ENCODE results near the gene KCNIP3.
A peak's percentile ranks its signal among the peaks of the same experiment; 100 is the strongest.

The KCNIP3 gene

DNA sequence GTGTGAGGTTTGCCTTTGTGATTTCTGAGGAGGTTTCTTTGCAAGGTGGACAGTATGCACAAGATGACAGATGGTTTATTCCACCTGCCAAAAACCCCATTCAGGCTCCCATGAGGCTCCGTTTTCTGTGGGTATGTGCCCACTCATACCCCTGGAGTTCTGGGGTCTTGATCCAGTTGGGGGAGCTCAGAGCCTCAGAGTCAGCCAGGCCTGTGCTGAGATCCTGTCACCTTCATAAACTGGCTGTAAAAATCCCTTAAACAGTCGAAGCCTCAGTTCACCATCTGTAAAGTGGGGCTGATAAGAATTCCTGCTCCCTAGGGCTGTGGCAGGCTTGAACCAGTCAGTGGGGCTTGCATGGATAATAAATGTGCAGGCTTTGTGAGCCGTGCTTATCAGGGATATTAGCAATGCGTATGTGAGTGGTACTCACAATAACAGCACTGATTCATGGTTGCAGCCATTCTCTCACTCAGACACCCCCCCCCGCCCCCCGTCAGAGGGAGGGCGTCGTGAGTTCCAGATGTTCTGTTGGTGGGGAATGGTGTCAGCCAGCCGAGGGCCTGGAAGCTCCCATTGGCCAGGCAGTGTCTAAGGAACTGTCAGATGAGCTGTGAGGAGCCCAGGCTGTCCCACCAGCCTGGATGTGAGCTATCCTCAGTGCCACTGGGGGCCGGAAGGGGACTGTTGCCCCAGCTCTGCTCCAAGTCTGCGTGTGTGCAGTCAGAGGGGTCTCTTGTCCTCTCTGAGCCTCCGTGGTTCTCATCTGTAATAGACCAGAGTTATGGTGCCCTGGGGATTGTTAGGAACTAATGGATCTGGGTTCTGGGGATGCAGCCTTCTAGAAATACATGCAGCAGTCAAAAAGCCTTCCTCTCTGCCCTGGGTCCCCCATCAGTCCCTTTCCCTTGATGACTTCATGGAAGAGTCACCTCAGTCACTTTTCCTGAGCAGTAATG lies 51.7 kb downstream of the KCNIP3 start:
- TF ChIP-seq ZNF140 (tag by site-specific recombination; IDR thresholded peaks at IDR 0.05) (no peak), ZNF341 (tag by site-specific recombination; IDR thresholded peaks at IDR 0.05; ENCODE audit: low read depth) (peak; percentile 88)
- POLR2A ChIA-PET: interaction anchor here (1.4 kb wide), 1 partner anchor 52 kb away, joined by 3 read pairs; no protein-coding TSS in a partner anchor
- Histone ChIP-seq H3K4me3 (ENCODE audit: low read depth, low read length) (no peak overlapping the region), H3K36me3 (ENCODE audit: control insufficient read depth in 2 of 2, insufficient read depth in 1 of 2, low read length in 2 of 2) (no peaks in the 10 kb centered on the region), H3K9me3 (ENCODE audit: control insufficient read depth, insufficient read depth, low read depth, low read length) (no peaks in the 10 kb centered on the region), H3K4me1 (ENCODE audit: control insufficient read depth, insufficient read depth, low read length) (no peaks in the 10 kb centered on the region; the same call in 1 of the 2 replicates), H3K27ac (ENCODE audit: extremely low read depth, low read depth, low read length) (no peak overlapping the region)
- CTCF ChIA-PET: interaction anchor here (0.6 to 1.8 kb wide), 3 partner anchors 33 to 40 kb away, joined by 3 to 17 read pairs (median 8); no protein-coding TSS in a partner anchor

DNA sequence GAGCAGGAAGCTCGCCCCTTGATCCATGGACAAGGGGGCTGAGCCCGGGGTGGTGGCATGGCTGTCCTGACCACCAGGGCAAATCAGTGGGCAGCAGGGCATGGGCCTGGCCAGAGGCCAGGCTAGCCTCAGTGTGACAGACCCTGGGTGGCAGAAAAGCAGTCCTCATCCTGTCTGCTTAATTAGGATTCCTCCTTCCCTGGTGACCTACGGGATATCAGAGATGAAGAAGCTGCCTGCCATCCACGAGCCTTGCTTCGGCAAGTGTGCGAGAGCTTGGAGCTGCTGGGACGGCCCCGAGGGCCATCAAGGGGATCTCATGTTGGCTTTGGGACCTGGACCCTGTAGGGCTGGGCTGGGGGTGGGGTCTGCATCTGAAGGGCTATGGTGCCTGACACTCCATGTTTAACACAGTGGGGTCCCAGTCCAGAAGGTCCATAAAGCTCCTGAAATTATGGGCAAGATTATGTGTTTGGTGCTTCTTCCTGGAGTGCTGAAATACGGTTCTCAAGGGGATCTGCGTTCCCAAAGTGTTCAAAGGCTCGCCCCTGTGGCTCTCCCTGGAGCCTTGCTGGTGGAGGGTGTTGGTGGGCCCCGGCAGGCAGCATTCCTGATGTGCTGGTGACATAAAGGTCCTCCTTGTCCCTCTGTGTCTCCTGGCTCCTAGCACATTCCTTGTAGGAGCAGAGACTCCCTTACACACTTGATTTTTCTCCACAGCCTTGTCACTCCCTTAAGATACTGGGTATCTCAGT lies 52.6 kb downstream of the KCNIP3 start:
- CTCF ChIA-PET: interaction anchor here (0.6 to 1.7 kb wide), 3 partner anchors 34 to 39 kb away, joined by 3 to 17 read pairs (median 3); no protein-coding TSS in a partner anchor
- POLR2A ChIA-PET: interaction anchor here (1.4 kb wide), 1 partner anchor 52 kb away, joined by 3 read pairs; no protein-coding TSS in a partner anchor
- Histone ChIP-seq H3K4me1 (ENCODE audit: control insufficient read depth, insufficient read depth, low read length) (no peaks in the 10 kb centered on the region; the same call in 1 of the 2 replicates), H3K36me3 (ENCODE audit: control insufficient read depth in 2 of 2, insufficient read depth in 1 of 2, low read length in 2 of 2) (no peaks in the 10 kb centered on the region), H3K27ac (ENCODE audit: extremely low read depth, low read depth, low read length) (no peak overlapping the region), H3K4me3 (ENCODE audit: low read depth, low read length) (no peak overlapping the region), H3K9me3 (ENCODE audit: control insufficient read depth, insufficient read depth, low read depth, low read length) (no peaks in the 10 kb centered on the region)
- no peak for TF ChIP-seq ZNF394 (tag by site-specific recombination; IDR thresholded peaks at IDR 0.05; ENCODE audit: borderline replicate concordance)
- TF ChIP-seq, protein P1, sequence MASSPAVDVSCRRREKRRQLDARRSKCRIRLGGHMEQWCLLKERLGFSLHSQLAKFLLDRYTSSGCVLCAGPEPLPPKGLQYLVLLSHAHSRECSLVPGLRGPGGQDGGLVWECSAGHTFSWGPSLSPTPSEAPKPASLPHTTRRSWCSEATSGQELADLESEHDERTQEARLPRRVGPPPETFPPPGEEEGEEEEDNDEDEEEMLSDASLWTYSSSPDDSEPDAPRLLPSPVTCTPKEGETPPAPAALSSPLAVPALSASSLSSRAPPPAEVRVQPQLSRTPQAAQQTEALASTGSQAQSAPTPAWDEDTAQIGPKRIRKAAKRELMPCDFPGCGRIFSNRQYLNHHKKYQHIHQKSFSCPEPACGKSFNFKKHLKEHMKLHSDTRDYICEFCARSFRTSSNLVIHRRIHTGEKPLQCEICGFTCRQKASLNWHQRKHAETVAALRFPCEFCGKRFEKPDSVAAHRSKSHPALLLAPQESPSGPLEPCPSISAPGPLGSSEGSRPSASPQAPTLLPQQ (tag by site-specific recombination; IDR thresholded peaks at IDR 0.05): 0 out of 2 replicates have a peak, but pooled peaks have one; percentile 29
- TF ChIP-seq ZIC2 (tag by site-specific recombination; IDR thresholded peaks at IDR 0.05): peak; percentile 6; the same call in 1 of the 2 replicates

DNA sequence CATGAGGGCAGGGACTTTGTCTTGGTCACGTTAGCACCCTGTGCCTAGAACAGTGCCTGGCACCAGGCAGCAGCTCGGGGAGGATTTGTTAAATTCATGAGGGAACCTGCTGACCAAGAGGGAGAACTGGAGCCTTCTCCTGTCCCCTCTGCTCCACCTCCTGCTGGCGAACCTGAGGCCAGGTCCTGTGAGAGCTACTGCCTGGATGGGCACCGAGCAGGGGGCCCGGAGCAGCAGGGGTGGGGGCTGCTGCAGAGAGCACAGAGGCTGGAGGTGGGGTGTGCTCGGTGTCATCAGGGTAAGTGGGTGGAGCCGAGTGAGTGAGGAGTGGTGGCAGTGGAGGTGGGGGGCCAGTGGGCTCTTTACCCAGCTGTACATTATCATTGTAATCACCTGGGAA lies 53.2 kb downstream of the KCNIP3 start:
- POLR2A ChIA-PET: interaction anchor here (1.4 kb wide), 1 partner anchor 51 kb away, joined by 3 read pairs; no protein-coding TSS in a partner anchor
- Histone ChIP-seq H3K4me3 (ENCODE audit: low read depth, low read length) (no peak overlapping the region), H3K4me1 (ENCODE audit: control insufficient read depth, insufficient read depth, low read length) (no peaks in the 10 kb centered on the region; the same call in 1 of the 2 replicates), H3K36me3 (ENCODE audit: control insufficient read depth in 2 of 2, insufficient read depth in 1 of 2, low read length in 2 of 2) (no peaks in the 10 kb centered on the region), H3K27ac (ENCODE audit: extremely low read depth, low read depth, low read length) (no peak overlapping the region), H3K9me3 (ENCODE audit: control insufficient read depth, insufficient read depth, low read depth, low read length) (no peaks in the 10 kb centered on the region)
- CTCF ChIA-PET: interaction anchor here (0.5 to 1.7 kb wide), 3 partner anchors 8 to 38 kb away, joined by 3 to 17 read pairs (median 3); no protein-coding TSS in a partner anchor
- TF ChIP-seq ZIC2 (tag by site-specific recombination; IDR thresholded peaks at IDR 0.05): peak; percentile 35
- TF ChIP-seq IKZF3 (tag by site-specific recombination; IDR thresholded peaks at IDR 0.05): no peak

DNA sequence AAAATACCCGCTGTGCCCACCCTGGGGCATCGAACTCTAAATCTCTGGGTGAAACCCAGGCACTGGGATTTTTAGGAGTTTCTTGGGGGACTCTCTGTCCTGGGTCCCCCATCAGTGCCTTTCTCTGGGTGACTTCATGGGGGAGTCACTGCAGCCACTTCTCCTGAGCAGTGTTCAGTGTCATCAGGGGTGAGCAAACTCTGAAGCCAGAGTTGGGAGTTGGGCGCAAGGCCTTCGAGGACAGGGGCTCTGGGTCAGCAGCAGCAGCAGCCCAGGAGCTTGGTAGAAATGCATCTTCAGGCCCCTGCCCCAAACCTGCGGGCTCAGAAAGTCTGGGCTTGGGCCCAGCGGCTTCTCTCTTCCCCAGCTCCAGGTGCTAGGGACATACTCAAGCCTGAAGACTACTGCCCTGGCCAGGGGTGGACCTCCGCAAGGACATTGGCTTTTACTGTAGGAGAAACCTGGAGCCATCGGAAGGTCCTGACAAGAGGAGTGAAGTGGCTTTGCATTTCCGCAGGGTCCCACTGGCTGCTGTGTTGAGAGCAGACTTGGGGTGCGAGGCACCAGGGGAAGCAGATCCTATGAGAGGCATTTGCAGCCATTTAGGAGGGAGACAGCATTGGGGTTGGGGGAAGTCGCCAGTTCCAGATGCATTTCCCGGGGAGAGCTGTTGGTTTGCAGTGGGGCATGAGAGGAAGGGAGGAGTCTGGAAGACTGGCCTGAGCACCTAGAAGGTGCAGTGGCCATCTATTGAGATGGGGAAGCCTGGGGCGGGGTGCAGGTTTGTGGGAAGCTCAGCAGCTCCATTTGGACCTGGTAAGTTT lies 53.8 kb downstream of the KCNIP3 start:
- Histone ChIP-seq H3K4me1 (ENCODE audit: control insufficient read depth, insufficient read depth, low read length) (no peaks in the 10 kb centered on the region; the same call in 1 of the 2 replicates), H3K36me3 (ENCODE audit: control insufficient read depth in 2 of 2, insufficient read depth in 1 of 2, low read length in 2 of 2) (no peaks in the 10 kb centered on the region), H3K27ac (ENCODE audit: extremely low read depth, low read depth, low read length) (no peak overlapping the region), H3K4me3 (ENCODE audit: low read depth, low read length) (no peak overlapping the region), H3K9me3 (ENCODE audit: control insufficient read depth, insufficient read depth, low read depth, low read length) (no peaks in the 10 kb centered on the region)
- TF ChIP-seq ZNF114 (tag by site-specific recombination; IDR thresholded peaks at IDR 0.05): no peak
- no peak for TF ChIP-seq ZNF610 (tag by site-specific recombination; IDR thresholded peaks at IDR 0.05; ENCODE audit: borderline replicate concordance)
- TF ChIP-seq, protein P2, sequence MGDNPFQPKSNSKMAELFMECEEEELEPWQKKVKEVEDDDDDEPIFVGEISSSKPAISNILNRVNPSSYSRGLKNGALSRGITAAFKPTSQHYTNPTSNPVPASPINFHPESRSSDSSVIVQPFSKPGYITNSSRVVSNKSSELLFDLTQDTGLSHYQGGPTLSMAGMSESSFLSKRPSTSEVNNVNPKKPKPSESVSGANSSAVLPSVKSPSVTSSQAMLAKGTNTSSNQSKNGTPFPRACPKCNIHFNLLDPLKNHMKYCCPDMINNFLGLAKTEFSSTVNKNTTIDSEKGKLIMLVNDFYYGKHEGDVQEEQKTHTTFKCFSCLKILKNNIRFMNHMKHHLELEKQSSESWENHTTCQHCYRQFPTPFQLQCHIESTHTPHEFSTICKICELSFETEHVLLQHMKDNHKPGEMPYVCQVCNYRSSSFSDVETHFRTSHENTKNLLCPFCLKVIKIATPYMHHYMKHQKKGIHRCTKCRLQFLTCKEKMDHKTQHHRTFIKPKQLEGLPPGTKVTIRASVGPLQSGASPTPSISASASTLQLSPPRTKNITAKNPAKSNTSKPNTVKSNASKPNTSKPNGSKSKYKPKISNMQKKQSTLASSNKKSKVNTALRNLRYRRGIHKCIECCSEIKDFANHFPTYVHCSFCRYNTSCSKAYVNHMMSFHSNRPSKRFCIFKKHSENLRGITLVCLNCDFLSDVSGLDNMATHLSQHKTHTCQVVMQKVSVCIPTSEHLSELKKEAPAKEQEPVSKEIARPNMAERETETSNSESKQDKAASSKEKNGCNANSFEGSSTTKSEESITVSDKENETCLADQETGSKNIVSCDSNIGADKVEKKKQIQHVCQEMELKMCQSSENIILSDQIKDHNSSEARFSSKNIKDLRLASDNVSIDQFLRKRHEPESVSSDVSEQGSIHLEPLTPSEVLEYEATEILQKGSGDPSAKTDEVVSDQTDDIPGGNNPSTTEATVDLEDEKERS (tag by site-specific recombination; IDR thresholded peaks at IDR 0.05): no peak
- TF ChIP-seq ZNF140 (tag by site-specific recombination; IDR thresholded peaks at IDR 0.05): no peak
- TF ChIP-seq ZSCAN16 (tag by site-specific recombination; IDR thresholded peaks at IDR 0.05): no peak
- no peak for TF ChIP-seq ZNF266 (tag by site-specific recombination; IDR thresholded peaks at IDR 0.05; ENCODE audit: low read depth)
- TF ChIP-seq HOXC10 (CRISPR knock-in tag; IDR thresholded peaks at IDR 0.05): no peak
- no peak for TF ChIP-seq ZNF335 (tag by site-specific recombination; conservative IDR thresholded peaks at IDR 0.05)
- no peak for TF ChIP-seq ZNF623 (tag by site-specific recombination; IDR thresholded peaks at IDR 0.05)
- TF ChIP-seq ZNF274 (IDR thresholded peaks at IDR 0.05; ENCODE audit: low read length): no peak
- TF ChIP-seq ZNF274 (tag by site-specific recombination; IDR thresholded peaks at IDR 0.05; ENCODE audit: borderline replicate concordance): no peak
- ChIA-PET POLR2A (no interaction called here), CTCF (interaction anchor here (0.5 to 1.7 kb wide), 2 partner anchors 8 to 38 kb away, joined by 3 to 17 read pairs; no protein-coding TSS in a partner anchor)
